OCI-M2 (cell line): ENCODE results near the gene SIK1.

Experiments
- DNase-seq: peaks from one replicate; lab custom pipeline; 2025; ENCODE audit not compliant: unreplicated experiment; lab: John Stamatoyannopoulos, UW

The SIK1 gene

GRCh38 chr21:43369124-43369523 lies 57.8 kb downstream of the SIK1 start:
- DNase-seq: no peak

GRCh38 chr21:43368685-43369084 lies 58.2 kb downstream of the SIK1 start:
- no peak for DNase-seq

GRCh38 chr21:43367859-43368258 lies 59.1 kb downstream of the SIK1 start:
- no peak for DNase-seq

- DNase-seq: no peak
These were observed 59.6 kb downstream of the SIK1 start for GRCh38 chr21:43367296-43367695.

GRCh38 chr21:43366656-43367055 lies 60.3 kb downstream of the SIK1 start:
- no peak for DNase-seq

GRCh38 chr21:43365611-43366426 lies 61.1 kb downstream of the SIK1 start:
- no peak for DNase-seq

GRCh38 chr21:43364851-43365424 lies 62.0 kb downstream of the SIK1 start:
- no peak for DNase-seq
